Activated CD4-positive, alpha-beta T cell treated with anti-CD3 and anti-CD28 coated beads, Interleukin-2, amount 50 U/mL, for 4 hours (primary cell): ENCODE measurements around the gene MRAP.
A peak's percentile ranks its signal among the peaks of the same experiment; 100 is the strongest.
"Not testable (repeated sequence)": the region's sequence is repeated elsewhere in the genome, so short reads cannot be mapped to it uniquely, and the experiment has no call there.

Experiments
- DNase-seq, 2 experiments: peaks; one replicate each; pipeline ENCODE4 v3.0.0-alpha.2; 2020

The MRAP gene

DNA sequence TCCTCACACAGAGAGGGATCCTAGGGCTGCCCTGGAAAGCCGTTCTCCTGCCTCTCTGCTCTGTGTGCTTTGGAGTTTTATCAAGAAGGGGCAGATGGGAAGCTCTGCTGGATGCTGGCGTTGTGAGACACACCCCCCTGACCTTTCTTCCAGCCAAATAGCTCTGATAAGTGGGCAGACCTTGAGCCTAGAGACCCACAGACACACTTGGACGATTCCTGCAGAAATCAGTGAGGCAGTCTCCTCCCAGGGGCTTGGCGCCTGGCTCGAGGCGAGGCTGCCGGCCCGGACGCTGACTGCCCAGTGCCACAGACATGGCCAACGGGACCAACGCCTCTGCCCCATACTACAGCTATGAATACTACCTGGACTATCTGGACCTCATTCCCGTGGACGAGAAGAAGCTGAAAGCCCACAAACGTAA, at the start of gene MRAP:
MRAP (plus strand) TSS at position 198 of the 424 bp plus-strand sequence; CDS start at position 315, 117 bp downstream.
- DNase-seq: no peak

DNA sequence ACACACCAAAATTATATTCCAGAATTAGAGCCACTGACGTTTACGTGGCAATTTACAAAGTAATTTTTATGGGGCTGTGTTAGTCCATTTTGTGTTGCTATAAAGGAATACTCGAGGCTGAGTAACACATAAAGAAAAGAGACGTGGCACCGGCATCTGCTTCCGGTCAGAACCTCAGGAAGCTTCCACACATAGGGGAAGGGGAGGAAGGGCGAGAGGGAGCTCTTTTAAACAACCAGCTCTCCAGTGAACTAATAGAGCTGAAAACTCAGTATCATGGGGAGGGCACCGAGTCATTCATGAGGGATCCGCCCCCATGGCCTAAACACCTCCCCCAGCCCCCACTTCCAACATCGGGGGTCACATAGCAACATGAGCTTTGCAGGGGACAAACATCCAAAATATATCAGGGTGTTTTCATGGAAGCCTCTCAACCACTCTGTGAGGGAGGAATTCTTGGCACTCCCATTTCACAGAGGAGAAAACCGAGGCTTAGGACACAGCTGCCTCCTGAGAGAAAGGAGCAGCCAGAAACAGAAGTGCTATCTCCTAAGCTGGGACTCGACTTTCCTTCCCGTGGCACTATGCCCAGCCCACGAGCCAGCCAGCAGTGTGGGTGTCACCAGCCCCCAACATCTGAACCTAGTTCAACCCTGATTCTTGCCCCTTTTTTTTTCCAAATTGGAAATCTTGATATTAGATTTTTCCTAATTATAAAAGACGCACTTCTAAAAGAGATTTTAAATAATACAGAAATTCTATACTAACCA, 49.0 kb upstream of the MRAP start:
- DNase-seq: no peak

DNA sequence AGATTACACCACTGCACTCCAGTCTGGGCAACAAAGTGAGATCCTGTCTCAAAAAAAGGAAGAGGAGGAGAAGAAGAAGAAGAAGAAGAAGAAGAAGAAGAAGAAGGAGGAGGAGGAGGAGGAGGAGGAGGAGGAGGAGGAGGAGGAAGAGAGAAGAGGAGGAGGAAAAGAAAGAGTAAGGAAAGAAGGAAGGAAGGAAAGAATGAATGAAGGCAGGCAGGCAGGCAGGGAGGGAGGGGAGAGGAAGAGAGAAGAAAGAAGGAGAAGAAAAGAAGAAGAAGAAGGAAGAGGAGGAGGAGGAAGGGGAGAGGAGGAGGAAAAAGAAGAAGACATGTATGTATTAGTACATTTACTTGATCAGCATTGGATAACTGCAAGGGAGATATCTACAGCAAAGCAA, 46.5 kb upstream of the MRAP start:
- DNase-seq: no peak

DNA sequence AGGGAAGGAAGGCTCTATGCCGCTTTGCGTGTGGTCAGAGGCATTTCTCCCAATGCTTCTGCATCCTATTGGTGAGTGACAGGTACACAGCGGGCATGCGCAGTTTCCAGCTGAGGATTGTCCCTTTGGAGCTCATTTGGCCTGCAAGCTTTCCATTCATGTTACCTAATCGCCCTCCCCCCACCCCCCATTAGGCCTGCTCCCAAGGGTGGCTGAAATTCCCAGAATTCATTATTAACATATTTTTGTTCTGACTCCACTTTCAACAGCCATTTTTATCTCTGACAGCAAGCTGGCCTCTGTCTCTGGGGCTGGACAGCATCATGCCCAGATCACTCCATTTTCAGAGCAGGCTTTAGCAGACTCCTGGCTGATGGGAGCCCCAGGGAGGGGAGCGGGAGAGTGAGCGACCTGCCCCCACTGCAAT, 45.4 kb upstream of the MRAP start:
- no peak for DNase-seq

DNA sequence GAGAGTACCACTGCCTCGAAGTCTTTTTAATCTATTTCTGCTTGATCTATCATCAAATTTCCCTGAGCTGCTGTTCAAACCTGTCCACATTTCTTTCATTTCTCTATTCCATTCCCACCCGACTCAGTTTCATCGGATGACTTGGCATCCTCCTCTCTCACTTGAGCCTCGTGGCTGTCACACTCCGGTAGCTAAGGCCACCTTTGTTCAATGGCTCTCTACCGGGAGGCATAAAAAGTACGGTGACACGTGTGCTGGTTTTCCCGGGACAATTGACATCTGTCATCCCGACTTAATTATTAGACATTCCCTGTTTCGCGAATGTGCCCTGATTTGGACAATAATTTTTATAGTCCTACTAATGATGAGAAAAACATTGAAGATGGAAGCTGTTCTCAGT, 42.4 kb upstream of the MRAP start:
- DNase-seq: no peak

DNA sequence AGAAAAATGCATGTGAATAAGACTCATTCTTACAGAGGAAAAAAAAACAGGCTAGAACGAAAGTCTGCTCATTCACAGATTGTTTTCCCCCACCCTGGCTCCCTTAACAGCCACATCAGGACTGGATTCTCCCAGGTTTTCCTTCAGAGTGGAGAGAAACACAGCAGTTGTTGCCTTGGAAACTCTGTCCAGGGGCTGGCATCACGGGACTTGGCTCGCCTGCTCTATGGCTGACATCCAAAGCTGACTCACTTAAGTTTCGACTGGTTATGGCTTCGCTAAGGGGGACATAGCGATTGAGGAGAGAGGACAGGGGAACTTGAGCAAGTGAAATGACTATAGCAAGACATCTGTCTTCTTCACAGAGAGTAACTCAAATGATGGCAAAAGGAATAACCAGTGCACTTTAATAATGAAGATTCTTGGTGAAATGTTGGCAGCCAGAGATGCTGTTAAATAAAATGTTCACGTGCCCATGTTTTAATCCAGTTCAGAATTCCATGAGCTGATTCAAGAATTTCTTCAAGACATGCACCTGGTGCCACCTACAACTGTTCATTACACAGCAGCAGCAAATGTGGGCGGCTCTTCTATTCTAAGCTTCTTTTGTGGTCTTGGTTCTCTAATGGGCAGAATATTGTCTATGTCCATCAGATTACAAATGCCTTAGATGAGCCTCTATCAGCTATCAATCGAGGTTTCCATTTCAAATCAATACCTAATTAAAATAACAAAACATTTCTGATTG, 41.6 kb upstream of the MRAP start:
- no peak for DNase-seq

DNA sequence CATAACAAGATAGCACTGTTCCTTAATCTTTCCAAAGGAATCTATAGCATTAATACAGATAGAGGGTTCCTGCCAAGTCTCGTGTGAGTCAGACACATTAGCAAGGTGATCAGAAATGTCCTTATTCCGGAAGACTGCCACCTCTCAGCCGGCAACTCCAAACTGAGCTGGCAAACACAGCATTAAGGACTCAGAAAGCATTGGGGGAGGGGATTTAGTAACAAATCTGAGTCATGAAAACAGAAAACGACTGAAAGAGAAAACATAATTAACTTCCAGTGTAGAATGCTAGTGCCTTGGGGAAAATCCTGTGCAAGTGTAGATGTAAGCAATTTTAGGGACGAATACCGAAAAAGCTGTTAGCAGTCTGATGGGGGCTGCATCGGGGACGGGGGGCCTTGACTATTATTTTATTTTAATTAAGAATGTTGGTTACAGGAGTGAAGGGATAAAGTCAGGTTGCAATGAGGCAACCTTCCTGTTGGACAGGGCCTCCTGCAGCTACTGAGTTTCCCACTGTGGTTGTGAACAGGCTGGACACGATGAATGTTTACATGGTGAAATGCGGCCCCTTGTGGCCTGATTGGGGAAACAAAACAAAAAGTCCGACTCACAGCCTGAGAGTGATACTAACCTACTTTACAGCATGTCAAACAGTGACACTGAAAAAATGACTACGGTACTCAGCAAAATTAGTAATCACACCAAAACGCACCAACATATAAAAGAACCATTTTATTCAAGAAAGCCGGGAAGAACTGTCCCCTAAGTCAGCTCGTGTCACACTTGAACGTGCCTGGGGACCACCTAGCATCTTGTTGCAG, 40.5 kb upstream of the MRAP start:
- no peak for DNase-seq

DNA sequence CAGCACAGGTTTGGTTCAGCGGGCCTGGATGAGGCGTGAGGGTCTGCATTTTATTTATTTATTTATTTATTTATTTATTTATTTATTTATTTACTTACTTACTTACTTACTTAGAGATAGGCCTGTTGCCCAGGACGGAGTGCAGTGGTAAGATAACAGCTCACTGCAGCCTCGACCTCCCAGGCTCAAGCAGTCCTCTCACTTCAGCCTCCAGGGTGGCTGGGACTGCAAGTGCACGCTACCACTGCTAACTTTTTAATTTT, 39.9 kb upstream of the MRAP start:
- not testable (repeated sequence) for DNase-seq

DNA sequence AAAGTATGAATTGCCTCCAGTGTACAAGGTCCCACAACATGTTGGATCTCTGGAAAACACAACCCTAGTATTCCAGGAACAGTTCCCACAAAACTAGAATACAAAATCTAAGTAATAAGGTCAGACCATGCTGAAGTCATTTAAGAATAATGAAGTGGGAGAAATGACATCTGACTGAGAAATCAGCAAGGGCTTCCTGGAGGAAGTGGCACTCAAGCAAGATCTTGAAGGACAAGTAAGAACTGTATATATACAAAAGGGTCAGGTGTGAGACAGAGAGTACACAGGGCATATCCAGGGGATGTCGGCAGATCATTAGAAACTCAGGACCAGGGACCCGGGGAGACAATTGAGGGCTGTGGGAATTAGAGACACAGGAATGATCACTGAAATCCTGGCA, 38.5 kb upstream of the MRAP start:
- no peak for DNase-seq

DNA sequence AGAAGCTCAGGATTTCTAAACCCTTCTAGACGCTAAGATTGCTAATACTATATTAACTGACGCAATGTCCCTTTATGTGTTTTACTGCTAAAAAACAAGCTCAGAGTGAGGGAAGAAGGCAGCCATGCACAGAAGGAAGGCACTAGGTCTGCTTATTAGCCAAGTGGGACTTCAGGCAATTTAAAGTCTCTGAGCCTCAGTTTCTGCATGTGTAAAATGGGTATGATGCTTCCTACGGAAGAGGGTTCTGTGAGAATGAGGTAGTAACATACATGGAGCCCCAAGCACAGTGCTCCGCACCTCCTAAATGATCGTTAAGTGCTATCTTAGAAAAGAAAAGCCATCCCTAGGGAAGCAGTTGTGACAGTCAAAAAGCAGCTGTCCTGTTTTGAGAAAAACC, 36.7 kb upstream of the MRAP start:
- no peak for DNase-seq

DNA sequence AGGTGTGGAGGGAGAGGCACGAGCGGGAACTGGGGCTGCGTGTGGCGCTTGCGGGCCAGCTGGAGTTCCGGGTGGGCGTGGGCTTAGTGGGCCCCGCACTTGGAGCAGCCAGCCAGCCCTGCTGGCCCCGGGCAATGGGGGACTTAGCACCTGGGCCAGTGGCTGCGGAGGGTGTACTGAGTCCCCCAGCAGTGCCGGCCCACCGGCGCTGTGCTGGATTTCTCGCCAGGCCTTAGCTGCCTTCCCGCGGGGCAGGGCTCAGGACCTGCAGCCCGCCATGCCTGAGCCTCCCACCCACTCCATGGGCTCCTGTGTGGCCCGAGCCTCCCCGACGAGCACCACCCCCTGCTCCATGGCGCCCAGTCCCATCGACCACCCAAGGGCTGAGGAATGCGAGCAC, 33.3 kb upstream of the MRAP start:
- not testable (repeated sequence) for DNase-seq

DNA sequence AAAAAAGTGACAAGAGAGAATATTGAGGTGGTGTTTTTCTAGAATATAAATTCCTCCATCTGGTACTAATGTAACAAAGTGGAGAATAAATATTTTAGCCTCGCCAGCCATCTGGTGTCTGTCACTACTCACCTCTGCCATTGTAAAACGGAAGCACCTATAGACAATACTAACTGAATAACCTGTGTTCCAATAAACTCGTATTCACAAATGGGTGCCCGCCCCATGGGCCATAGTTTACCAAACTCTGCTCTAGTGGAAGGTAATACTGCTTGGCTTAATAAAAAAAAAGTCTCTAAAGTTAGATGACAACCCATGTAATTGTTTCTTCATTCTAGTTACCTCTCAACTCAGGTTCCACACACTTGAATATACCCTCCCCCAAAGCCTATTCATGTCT, 27.9 kb upstream of the MRAP start:
- no peak for DNase-seq

DNA sequence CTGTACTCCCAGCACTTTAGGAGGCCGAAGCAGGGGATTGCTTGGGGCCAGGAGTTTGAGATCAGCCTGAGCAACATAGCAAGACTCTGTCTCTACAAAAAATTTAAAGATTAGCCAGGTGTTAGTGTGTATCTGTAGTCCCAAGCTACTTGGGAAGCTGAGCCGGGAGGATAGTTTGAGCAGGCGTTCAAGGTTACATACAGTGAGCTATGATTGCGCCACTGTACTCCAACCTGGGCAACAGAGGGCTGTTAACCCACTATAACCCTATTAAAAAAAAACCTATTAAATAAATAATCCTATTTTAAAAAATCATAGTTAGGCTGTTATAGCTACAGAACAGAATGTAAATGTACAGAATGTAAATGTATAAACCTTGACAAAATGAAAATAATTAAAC, 22.0 kb upstream of the MRAP start:
- no peak for DNase-seq

DNA sequence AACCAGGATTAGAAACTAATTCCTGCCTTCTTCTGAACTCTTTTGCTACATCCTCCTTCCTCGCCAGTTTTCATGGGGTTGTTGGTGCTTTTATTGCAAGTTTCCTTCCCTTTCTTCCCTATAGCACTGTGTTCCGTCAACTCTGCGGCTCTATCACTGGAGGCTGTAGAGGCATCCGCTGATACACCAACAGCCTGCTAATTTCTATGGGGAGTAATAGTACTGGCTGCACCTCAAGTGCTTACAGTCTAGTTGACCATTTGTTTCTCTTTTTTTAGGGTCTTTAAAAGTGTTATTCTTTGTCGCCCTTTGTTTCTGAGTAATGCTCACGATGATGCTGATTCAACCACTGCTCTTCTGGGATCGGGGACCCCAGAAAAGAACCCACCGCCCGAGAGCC, 20.6 kb upstream of the MRAP start:
- DNase-seq: no peak

DNA sequence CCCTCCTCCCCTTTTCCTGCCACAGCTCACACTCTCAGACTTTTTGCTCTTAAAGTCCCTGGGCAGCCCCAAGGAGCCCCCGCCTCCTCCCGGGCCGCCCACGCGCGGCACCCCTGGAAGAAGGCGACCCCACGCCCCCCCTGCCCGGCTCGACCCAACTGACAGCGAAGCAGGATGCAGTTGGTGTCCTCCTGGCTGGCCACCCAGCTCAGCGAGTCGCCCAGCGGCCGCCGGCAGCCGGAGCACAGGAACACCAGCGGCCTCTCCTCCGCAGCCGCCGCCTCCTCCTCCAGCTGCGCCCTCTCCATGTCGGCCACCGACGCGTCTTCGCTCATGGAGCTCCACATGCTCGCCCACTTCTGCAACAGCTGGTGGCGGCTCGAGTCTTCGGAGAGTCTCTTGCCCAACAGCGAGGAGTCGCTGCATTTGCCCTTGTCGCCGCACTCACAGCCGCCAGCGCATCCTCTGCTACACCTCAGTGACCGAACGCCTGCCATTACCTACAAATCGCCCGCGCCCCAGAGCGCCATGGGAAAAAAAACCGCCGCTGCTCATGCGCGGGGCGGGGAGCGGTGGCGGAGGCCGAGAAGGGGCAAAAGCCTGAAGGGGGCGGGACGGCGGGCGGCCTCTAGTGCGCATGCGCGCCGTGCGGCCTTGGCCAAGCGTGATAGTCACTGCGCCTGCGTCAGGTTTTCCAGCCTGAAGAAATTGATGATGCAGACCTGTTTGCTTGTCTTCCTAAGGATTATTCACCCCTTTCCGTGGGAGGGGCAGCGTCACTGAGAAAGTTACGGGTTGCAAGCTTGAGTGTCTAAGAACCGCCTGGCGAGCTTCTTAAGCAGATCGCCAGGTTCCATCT, 19.9 kb upstream of the MRAP start, which contains the start of gene MIS18A:
MIS18A (minus strand) TSS at position 532 of the 859 bp plus-strand sequence; CDS start at position 497, 35 bp downstream.
- peak; percentile 98 for DNase-seq

DNA sequence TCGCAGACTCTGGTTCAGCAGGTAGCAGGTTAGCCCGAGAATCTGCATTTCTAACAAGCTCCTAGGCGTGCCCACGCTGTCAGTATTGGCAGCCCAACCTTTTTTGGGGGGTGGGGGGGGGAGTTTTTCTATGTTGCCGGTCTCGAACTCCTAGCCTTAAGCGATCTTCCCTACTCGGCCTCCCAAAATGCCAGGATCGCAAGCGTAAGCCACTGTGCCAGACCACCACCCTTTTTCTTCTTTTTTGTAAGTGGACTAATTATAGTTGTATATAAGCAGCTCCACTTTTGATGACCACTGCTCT, 19.3 kb upstream of the MRAP start:
- DNase-seq: no peak

DNA sequence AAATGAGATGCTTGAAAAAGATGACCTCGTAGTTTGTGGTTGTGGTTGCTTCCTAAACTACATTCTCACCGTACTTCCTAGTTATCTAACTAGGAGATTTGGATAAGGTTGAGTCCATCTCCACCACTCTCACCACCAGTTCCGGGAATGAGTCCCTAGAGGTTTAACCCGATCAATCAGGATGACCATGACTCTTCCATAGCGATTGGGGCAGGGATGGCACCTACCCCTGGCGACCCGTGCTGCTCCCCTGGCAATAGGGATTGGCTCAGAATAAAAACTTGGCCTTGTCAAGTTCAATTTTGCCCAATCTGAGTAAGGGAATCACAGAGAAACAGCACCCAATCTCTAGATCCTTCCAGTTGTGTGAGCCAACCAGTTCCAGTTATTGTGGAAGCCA, 17.1 kb upstream of the MRAP start:
- no peak for DNase-seq

DNA sequence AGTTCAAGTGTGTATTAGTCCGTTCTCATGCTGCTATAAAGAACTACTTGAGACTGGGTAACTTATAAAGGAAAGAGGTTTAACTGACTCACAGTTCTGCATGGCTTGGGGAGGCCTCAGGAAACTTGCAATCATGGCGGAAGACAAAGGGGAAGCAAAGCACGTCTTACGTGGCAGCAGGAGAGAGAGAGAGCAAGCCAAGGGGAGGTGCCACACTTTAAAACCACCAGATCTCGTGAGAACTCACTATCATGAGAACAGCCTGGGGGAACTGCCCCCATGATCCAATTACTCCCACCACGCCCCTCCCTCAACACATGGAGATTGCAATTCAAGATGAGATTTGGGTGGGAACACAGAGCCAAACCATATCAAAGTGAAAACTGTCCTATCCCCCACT, 15.7 kb upstream of the MRAP start:
- no peak for DNase-seq

DNA sequence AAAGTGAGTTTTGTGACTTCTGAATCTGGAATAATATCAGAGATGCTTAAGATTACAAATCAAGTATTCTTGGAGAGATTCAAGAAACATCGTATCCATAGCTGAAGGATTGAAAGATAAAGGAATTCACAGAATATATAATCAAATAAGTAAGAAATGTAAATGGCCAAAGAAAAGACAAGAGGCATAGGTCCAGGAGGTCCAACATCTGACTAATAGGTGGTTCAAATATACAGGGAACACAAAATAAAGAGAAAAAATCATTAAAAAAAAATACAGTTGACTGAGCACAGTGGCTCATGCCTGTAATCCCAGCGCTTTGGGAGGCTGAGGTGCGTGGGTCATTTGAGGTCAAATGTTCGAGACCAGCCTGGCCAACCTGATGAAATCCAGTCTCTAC, 13.2 kb upstream of the MRAP start:
- no peak for DNase-seq

DNA sequence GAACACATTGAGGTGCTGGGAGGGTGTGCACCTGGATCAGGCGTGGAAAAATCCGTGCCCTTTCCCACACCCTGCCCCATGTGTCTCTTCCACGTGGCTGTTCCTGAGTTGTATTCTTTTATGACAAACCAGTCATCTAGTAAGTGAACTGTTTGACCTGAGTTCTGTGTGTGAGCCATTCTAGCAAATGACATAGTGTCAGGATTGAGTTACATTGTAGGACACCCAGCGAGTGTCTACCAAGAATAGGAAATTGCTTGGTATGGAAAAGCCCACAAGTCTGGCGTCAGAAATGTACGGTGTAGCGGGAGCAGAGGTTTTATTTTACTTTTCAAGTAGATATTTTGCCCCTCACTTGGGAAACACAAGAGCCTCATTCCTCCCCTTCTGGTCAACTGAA, 1.2 kb upstream of the MRAP start:
- DNase-seq: no peak

DNA sequence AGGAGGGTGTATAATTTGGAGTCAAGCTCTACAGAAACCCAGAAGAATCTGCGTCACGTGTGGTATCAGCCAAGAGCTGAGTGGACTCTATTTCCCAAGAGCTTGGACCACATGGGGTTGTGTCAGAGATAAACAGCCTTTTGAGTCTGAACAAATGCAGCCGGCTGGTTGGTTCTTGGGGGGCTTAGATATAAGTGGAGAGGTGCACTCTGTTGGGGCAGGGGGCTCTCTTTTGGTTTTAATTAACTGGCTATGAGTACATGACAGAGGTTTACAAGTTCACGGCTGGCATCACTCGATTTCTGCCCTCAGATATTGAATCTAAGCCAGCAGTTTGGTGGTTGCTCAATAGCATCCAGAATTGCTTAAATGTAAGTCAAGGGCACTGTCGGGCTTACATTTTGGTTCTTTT, 501 bp upstream of the MRAP start:
- DNase-seq: no peak

DNA sequence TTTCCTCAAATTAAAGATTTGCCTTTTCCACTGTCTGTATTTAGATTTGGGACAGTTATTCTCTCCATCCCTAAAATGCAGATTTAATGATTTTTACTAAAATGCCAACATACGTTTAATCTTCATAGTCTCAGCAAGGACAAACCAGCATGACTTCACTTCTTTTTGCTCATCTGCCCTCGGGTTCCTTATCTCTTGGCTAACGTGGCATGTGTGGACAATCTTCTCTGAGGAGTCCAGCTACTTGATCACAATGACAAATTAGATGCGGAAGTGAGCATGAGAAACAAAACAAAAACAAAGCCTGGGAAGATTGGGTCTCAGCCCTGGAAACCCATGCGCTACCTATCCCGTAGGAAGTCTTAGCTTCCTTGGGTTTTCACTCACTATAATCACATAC, 1.0 kb downstream of the MRAP start:
- no peak for DNase-seq

DNA sequence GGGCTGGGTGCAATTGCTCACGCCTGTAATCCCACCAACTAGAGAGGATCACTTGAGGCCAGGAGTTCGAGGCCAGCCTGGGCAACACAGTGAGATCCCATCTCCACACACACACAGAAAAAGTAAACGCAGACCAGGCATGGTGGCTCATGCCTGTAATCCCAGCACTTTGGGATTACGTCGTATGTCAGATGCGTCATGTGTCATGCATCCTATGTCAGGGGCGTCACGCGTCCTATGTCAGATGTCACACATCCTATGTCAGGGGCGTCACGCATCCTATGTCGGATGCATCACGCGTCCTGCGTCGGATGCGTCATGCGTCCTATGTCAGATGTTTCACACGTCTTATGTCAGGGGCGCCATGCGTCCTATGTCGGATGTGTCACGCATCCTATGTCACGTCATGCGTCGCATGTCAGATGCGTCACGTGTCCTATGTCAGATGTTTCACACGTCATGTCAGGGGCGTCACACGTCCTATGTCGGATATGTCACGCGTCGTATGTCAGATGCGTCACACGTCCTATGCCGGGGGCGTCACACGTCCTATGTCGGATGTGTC, 1.5 kb downstream of the MRAP start:
- DNase-seq: no peak
